IMR-90 (cell line): ENCODE results near the gene PPP2R5E. TPM values are rescaled to one million over a fixed set of nuclear protein-coding genes. Genes with fewer than 3 reads are reported as not detected.
"Not testable (repeated sequence)": the region's sequence is repeated elsewhere in the genome, so short reads cannot be mapped to it uniquely, and the experiment has no call there.

ENCODE experiments used
- ATAC-seq: fragments of 200-7000 bp; cut with Tn5 transposase; 2 replicates; pipeline ENCODE4 v1.9.1; 2020; ENCODE audit warnings: low read depth, mild to moderate bottlenecking, moderate library complexity
- BruUV-seq: library from RNA; stranded (reverse); fragments of 400-500 nt; replicated peaks from 2 replicates; lab custom pipeline; 2021; lab: Mats Ljungman, UMichigan
- CTCF ChIA-PET: fragments of 300-600 bp; formaldehyde crosslinking; extraction: SDS; loops from one replicate; lab custom pipeline; 2021; ENCODE audit warnings: antibody characterized with exemption; lab: Yijun Ruan, JAX
- POLR2A ChIA-PET: fragments of 300-600 bp; sonication (Branson Sonifier 250); formaldehyde crosslinking; loops from one replicate; lab custom pipeline; 2022; ENCODE audit warnings: antibody characterized with exemption; ENCODE audit not compliant: unreplicated experiment; lab: Charles Lee
- DNase-seq: peaks from one replicate; pipeline ENCODE4 v3.0.0; 2013
- H2AFZ ChIP-seq: replicated peaks from 2 replicates; pipeline ENCODE3; 2013; ENCODE audit warnings: low read length, mild to moderate bottlenecking; ENCODE audit not compliant: poor library complexity
- H2AK5ac ChIP-seq: 2 replicates; pipeline ENCODE4 v1.6.1; 2013; ENCODE audit warnings: low read depth, low read length, inconsistent platforms
- H2AK9ac ChIP-seq: replicated peaks from 2 replicates; pipeline ENCODE3; 2013; ENCODE audit warnings: mild to moderate bottlenecking, low read depth, low read length, moderate library complexity; ENCODE audit not compliant: poor library complexity
- H2BK120ac ChIP-seq: 2 replicates; pipeline ENCODE4 v1.6.1; 2013; ENCODE audit warnings: low read depth, low read length, inconsistent platforms
- H2BK15ac ChIP-seq: 3 replicates; pipeline ENCODE4 v1.6.1; 2013; ENCODE audit warnings: low read depth, low read length, inconsistent platforms
- H2BK20ac ChIP-seq: 2 replicates; pipeline ENCODE4 v1.6.1; 2013; ENCODE audit warnings: low read depth, mild to moderate bottlenecking, inconsistent platforms, low read length, moderate library complexity
- H2BK5ac ChIP-seq: 2 replicates; pipeline ENCODE4 v1.6.1; 2013; ENCODE audit warnings: mild to moderate bottlenecking, low read depth, low read length, inconsistent platforms; ENCODE audit not compliant: poor library complexity, severe bottlenecking
- H3K14ac ChIP-seq: replicated peaks from 2 replicates; pipeline ENCODE4 v1.6.1; 2013; ENCODE audit warnings: low read depth, low read length, inconsistent platforms
- H3K18ac ChIP-seq: 2 replicates; pipeline ENCODE4 v1.6.1; 2013; ENCODE audit warnings: low read depth, low read length, control low read depth
- H3K23ac ChIP-seq: 2 replicates; pipeline ENCODE4 v1.6.1; 2013; ENCODE audit warnings: low read depth, low read length, inconsistent platforms
- H3K27ac ChIP-seq: 2 replicates; pipeline ENCODE4 v1.5.1; 2013; ENCODE audit warnings: mild to moderate bottlenecking, control low read depth, low read length; ENCODE audit not compliant: insufficient read depth
- H3K27me3 ChIP-seq: 2 replicates; pipeline ENCODE4 v1.6.1; 2013; ENCODE audit warnings: low read length; ENCODE audit not compliant: control insufficient read depth, insufficient read depth
- H3K36me3 ChIP-seq: 2 replicates; pipeline ENCODE4 v1.6.1; 2013; ENCODE audit warnings: low read length, mixed read lengths; ENCODE audit not compliant: control insufficient read depth, insufficient read depth
- H3K4ac ChIP-seq: 2 replicates; pipeline ENCODE4 v1.6.1; 2013; ENCODE audit warnings: low read depth, low read length, inconsistent platforms
- H3K4me1 ChIP-seq: 2 replicates; pipeline ENCODE4 v1.6.1; 2013; ENCODE audit warnings: low read length, mixed read lengths; ENCODE audit not compliant: control insufficient read depth, insufficient read depth
- H3K4me2 ChIP-seq: 2 replicates; pipeline ENCODE4 v1.6.1; 2013; ENCODE audit warnings: low read depth, mild to moderate bottlenecking, control low read depth, low read length, moderate library complexity
- H3K4me3 ChIP-seq: 2 replicates; pipeline ENCODE4 v1.5.1; 2013; ENCODE audit warnings: low read depth, mild to moderate bottlenecking, control low read depth, low read length, moderate library complexity; ENCODE audit not compliant: insufficient read depth
- H3K56ac ChIP-seq: 2 replicates; pipeline ENCODE4 v1.6.1; 2013; ENCODE audit warnings: low read length, inconsistent platforms; ENCODE audit not compliant: insufficient read depth; ENCODE audit errors: extremely low read depth
- H3K79me1 ChIP-seq, 2 experiments: 2 replicates each; pipeline ENCODE4 v1.6.1; 2013; ENCODE audit warnings: low read length in 2 of 2, inconsistent platforms in 1 of 2, low read depth in 1 of 2
- H3K9ac ChIP-seq: 2 replicates; pipeline ENCODE4 v1.6.1; 2013; ENCODE audit warnings: low read depth, low read length, control low read depth
- H3K9me1 ChIP-seq: 2 replicates; pipeline ENCODE4 v1.6.1; 2013; ENCODE audit warnings: low read length, inconsistent platforms; ENCODE audit not compliant: insufficient read depth
- H3K9me3 ChIP-seq: 2 replicates; pipeline ENCODE4 v1.6.1; 2013; ENCODE audit warnings: low read length; ENCODE audit not compliant: control insufficient read depth, insufficient read depth
- H4K20me1 ChIP-seq: 2 replicates; pipeline ENCODE4 v1.6.1; 2013; ENCODE audit warnings: low read length, inconsistent platforms; ENCODE audit not compliant: insufficient read depth
- H4K5ac ChIP-seq: 2 replicates; pipeline ENCODE4 v1.6.1; 2013; ENCODE audit warnings: mild to moderate bottlenecking, low read depth, low read length, control low read depth
- H4K8ac ChIP-seq, 2 experiments: 2 replicates each; pipeline ENCODE4 v1.6.1; 2013; ENCODE audit warnings: low read depth in 2 of 2, low read length in 2 of 2, control low read depth in 1 of 2, inconsistent platforms in 1 of 2
- H4K91ac ChIP-seq: 2 replicates; pipeline ENCODE4 v1.6.1; 2013; ENCODE audit warnings: low read depth, low read length, inconsistent platforms; ENCODE audit not compliant: insufficient read depth
- BHLHE40 ChIP-seq: fragments of 150-350 bp; IDR thresholded peaks from 2 replicates; pipeline ENCODE4 v1.6.1; 2016; ENCODE audit warnings: mild to moderate bottlenecking, low read depth, low read length
- MXI1 ChIP-seq: IDR thresholded peaks from 2 replicates; pipeline ENCODE4 v1.6.1; 2012; ENCODE audit warnings: low read depth, mild to moderate bottlenecking, low read length, moderate library complexity, borderline replicate concordance
- WGBS, 2 experiments: methylation state at CpG; one replicate each; pipeline versions ENCODE4 v1.1.5 to v1.1.7; 2013; ENCODE audit warnings: missing lambda C conversion rate in 2 of 2; ENCODE audit not compliant: insufficient read length in 1 of 2; ENCODE audit errors: extremely low coverage in 2 of 2; 5-methylcytosine and 5-hydroxymethylcytosine counted together
- dilution Hi-C: fragments of 300-500 bp; cut with HindIII; formaldehyde crosslinking; loops from one replicate; pipeline ENCODE4 v1.14.3; 2018; ENCODE audit warnings: low sequenced_read_pairs; ENCODE audit not compliant: unreplicated experiment
- in situ Hi-C: fragments of 300-500 bp; cut with MboI; formaldehyde crosslinking; loops from 3 replicates; pipeline ENCODE4 v1.14.3; 2019; ENCODE audit warnings: low sequenced_read_pairs, inconsistent platforms, mixed read lengths
- intact Hi-C: fragments of 100-400 bp; cut with micrococcal nuclease; formaldehyde crosslinking; loops from 2 replicates; pipeline ENCODE4 v1.10.0; 2022
- polyA plus RNA-seq, 3 experiments: library from polyadenylated mRNA; depleted of rRNA; stranded (reverse); fragments of >200 nt; gene quantifications; 2 replicates each; pipeline ENCODE4 v1.2.3, GENCODE V29; 2012; ENCODE audit warnings: low replicate concordance in 1 of 3
- total RNA-seq: library from RNA; depleted of rRNA; stranded (reverse); fragments of >200 nt; gene quantifications from 2 replicates; pipeline ENCODE4 v1.2.3, GENCODE V29; 2012

PPP2R5E gene
- total and polyA plus RNA-seq, 2 of the 4 experiments (the other 2 are of a cell fraction): 9.7 to 12.2 TPM

GRCh38 chr14:63523735-63524426 is 19.3 kb downstream of the PPP2R5E start:
- no peak overlapping the region for H2BK5ac ChIP-seq
- ChIA-PET CTCF (no interaction called here), POLR2A (no interaction called here)
- H2BK20ac ChIP-seq: no peak overlapping the region
- intact Hi-C loops: no loop called here
- H2AK5ac ChIP-seq: no peak overlapping the region
- no peak overlapping the region for H3K27ac ChIP-seq
- no peak overlapping the region for H4K5ac ChIP-seq
- no CpG with 5 or more reads among the region's 4 CpGs for WGBS, 2 experiments
- no peak for DNase-seq
- H3K4me2 ChIP-seq: no peak overlapping the region
- H2AK9ac ChIP-seq: no peak overlapping the region
- H3K4ac ChIP-seq: no peak overlapping the region
- peaks cover 12% of the 10 kb centered on the region; the same call in 1 of the 2 replicates for H4K20me1 ChIP-seq
- no peak overlapping the region for H3K9ac ChIP-seq
- H3K14ac ChIP-seq: no peak overlapping the region
- no peaks in the 10 kb centered on the region; the same call in 1 of the 2 replicates for H3K9me1 ChIP-seq
- dilution Hi-C loops: no loop called here
- H2AFZ ChIP-seq: no peak overlapping the region
- no TSS peak for BruUV-seq
- no peak for TF ChIP-seq BHLHE40
- no peak for TF ChIP-seq MXI1
- peaks cover 1% of the 10 kb centered on the region for H3K36me3 ChIP-seq
- peaks cover 14 to 43% of the 10 kb centered on the region in 2 experiments for H3K79me1 ChIP-seq
- H3K4me3 ChIP-seq: no peak overlapping the region
- H4K8ac ChIP-seq: no peak overlapping the region
- no peaks in the 10 kb centered on the region for H3K9me3 ChIP-seq
- no peak overlapping the region for H2BK120ac ChIP-seq
- no peak overlapping the region for H3K56ac ChIP-seq
- no peaks in the 10 kb centered on the region for H3K27me3 ChIP-seq
- no peak overlapping the region for H2BK15ac ChIP-seq
- in situ Hi-C loops: no loop called here
- H3K18ac ChIP-seq: no peak overlapping the region
- no peaks in the 10 kb centered on the region; the same call in 1 of the 2 replicates for H3K4me1 ChIP-seq
- H3K23ac ChIP-seq: no peak overlapping the region
- no peak overlapping the region for H4K91ac ChIP-seq
- no peak for ATAC-seq

GRCh38 chr14:63522511-63522910 is 20.7 kb downstream of the PPP2R5E start:
- CTCF ChIA-PET, H4K91ac ChIP-seq, H3K14ac ChIP-seq, H3K4me2 ChIP-seq, H2BK5ac ChIP-seq, H2AK9ac ChIP-seq, H3K4me3 ChIP-seq, H3K4me1 ChIP-seq, H3K9me1 ChIP-seq, H2BK20ac ChIP-seq, H3K4ac ChIP-seq, dilution Hi-C loops, H4K5ac ChIP-seq, H2AK5ac ChIP-seq, H3K9ac ChIP-seq, H2BK15ac ChIP-seq, DNase-seq, H3K27ac ChIP-seq, H3K23ac ChIP-seq, POLR2A ChIA-PET, ATAC-seq, H3K56ac ChIP-seq, H2AFZ ChIP-seq, H4K8ac ChIP-seq, intact Hi-C loops, in situ Hi-C loops, H2BK120ac ChIP-seq, H3K9me3 ChIP-seq, BruUV-seq, H3K18ac ChIP-seq, H3K27me3 ChIP-seq, H3K36me3 ChIP-seq: not testable (repeated sequence)
- Histone ChIP-seq H3K79me1 (peaks cover 17 to 46% of the 10 kb centered on the region in 2 experiments), H4K20me1 (peaks cover 18% of the 10 kb centered on the region; the same call in 1 of the 2 replicates)
- WGBS, 2 experiments: 100% methylated on average over 2 of the region's 41 CpGs; no CpG with 5 or more reads in 1 of the 2 experiments
